HL-60/S4 treated with retinoic acid at 250 ng/mL for 4 days and 3 days (cell line): ENCODE data around the gene BATF3.

Source experiments
- in situ Hi-C: fragments of 300-500 bp; cut with MboI; formaldehyde crosslinking; loops from 2 replicates; pipeline ENCODE4 v1.7.0; 2022; ENCODE audit warnings: low sequenced_read_pairs

The BATF3 gene

DNA sequence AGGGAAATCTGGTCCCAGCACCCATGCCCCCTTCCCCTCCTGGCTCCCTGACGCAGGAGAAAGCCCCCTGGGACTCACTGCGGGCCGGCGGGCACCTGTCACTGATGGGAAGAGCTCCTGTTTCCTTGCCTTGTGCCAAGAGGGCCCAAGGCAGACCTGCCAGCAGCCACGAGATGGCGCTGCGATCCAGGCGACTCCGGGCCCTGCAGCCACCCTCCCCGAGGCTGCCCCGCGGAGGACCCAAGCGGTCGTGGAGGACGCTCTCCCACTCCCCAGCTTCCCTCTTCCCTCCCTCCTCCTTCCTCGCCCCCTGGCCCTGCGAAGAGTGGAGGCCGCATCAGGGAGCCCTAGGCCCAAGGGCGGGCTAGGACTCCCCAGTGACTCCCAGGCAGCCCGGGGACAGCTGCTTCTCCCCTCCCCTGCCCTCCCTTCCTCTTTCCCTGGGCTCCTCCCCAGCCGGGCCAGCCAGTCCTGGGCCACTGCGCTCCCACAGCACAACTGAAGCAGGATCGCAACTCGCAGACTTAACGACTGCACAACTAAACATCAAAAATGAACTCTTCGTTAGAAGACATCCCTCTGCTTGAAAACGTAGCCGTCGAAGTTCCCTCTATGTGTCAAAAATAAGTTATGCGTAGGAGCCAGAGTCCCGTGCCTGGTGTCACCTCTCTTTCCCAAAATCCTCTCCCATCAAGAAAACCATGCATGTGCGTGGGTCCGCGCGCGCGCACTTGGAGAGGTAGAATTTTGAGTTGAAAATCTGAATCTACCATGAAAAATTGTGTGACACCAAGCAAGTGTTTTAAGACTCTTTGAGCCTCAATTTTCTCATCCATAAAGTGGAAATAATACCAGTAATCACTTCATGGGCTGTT, 34.2 kb downstream of the BATF3 start:
- in situ Hi-C loops: loop anchor here (25.0 kb wide), 1 partner anchor 322 kb away; no protein-coding TSS in a partner anchor

DNA sequence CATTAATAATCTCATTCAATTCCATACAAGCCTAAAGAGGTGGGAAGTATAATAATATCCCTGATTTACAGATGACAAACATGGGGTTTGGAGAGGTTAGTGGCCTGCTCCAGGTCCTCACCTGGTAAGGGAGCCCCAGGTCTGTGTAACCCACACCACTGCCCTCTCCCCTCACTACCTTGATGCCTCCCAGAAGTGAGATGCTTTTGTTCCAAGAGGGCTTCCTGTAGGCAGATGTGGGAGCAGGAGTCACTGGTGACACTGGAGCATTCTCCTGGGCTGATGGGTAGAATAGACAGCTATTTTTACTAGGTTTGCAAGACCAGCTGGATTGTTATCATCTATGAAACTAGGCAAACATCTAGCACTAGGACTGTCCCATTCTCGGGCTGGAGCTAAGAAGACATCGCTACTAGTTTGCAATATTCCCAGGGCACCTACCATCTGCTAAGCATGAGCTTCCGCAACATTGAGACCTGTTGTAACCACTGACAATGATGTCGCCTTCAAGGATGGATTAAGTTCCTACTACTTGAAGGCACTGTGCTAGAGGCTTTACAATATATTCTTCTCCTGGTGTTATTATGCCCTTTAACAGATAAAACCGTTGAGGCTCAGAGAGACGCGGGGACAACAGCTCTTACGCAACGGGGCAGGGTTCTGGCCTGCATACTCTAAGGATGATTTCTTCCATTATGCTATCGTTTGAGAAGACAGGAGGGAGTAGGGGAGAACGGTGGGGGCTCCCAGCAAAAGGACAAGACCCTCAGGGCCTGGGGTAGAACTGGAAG, 35.0 kb downstream of the BATF3 start:
- in situ Hi-C loops: loop anchor here (25.0 kb wide), 1 partner anchor 323 kb away; no protein-coding TSS in a partner anchor

DNA sequence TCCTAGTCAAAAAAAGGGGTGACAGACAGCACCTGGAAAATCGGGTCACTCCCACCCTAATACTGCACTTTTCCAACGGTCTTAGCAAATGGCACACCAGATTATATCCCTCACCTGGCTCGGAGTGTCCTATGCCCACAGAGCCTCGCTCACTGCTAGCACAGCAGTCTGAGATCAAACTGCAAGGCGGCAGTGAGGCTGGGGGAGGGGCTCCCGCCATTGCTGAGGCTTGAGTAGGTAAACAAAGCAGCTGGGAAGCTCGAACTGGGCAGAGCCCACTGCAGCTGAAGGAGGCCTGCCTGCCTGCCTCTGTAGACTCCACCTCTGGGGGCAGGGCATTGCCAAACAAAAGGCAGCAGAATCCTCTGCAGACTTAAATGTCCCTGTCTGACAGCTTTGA, 41.4 kb downstream of the BATF3 start:
- in situ Hi-C loops: loop anchor here (25.0 kb wide), 1 partner anchor 329 kb away; no protein-coding TSS in a partner anchor

DNA sequence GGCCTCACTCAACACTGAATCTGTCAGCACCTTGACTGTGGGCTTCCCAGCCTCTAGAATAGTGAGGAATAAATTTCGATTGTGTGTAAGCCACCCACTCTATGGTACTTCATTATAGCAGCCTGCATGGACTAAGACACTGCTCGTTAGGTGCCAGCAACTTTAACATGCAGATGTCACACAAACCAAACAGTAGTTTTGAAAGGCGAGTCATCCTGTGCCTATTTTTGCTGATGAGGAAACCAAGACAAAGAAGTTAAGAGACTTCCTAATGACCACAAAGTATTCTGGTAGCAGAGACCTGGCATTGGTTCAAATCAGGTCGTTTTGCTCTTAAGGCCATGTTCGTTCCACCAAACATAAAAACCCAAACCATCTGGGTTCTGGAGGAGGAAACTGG, 42.9 kb downstream of the BATF3 start:
- in situ Hi-C loops: loop anchor here (25.0 kb wide), 1 partner anchor 331 kb away; no protein-coding TSS in a partner anchor

DNA sequence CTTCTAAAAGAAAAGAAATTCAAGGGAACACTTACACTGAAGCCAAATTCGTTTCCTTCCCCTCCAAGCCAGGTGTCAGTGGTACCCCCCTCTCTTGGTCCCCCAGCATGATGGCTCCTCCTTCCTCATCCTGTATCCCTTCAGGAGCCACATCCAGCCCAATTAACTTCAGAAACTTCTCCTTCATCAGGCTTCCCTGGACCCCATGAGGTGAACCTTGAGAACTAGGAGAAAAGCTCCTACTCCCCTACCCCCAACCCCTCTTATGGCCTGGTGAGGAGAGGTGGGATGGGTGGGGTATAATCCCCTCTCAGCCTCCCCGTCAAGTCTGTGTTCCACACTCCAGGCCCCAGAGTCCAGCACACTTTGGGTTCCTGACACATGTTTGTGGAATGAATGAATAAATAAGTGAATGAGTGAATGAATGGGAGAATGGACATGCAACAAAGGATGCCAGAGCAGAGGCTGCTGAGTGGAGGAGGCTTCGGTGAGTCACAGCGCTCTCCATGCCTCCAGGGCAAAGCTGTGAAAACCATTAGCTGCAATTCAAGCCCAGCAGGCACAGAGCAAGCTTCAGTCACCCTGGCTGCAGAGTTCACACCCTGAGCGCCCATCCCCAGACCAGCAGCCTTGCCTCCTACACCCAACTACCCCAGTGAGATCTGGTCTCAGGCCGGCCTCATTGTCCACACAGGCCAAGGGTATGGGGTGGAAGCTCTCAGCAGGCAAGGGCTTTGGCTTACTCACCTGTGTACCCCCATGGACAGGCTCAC, 43.8 kb downstream of the BATF3 start:
- in situ Hi-C loops: loop anchor here (25.0 kb wide), 1 partner anchor 331 kb away; no protein-coding TSS in a partner anchor

DNA sequence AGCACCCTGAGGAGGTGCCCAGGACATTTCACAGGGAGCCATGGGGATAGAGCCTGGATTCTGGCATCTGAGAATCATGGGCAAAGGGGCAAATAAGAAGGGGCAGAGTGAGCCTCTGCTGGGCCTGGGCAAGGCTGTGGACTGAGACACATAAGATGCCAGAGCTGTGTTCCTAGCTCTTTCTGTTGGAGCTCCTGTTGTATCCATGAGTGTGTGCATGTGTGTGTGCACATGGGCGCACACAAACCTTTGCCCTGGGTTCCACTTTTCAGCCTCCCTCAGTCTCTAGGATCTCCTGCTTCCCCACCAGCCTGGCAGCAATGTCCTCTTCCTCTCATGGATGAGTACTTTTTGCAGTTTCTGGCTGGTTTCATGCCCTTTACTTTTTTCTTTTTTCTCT, 47.0 kb downstream of the BATF3 start:
- in situ Hi-C loops: loop anchor here (25.0 kb wide), 1 partner anchor 335 kb away; no protein-coding TSS in a partner anchor

DNA sequence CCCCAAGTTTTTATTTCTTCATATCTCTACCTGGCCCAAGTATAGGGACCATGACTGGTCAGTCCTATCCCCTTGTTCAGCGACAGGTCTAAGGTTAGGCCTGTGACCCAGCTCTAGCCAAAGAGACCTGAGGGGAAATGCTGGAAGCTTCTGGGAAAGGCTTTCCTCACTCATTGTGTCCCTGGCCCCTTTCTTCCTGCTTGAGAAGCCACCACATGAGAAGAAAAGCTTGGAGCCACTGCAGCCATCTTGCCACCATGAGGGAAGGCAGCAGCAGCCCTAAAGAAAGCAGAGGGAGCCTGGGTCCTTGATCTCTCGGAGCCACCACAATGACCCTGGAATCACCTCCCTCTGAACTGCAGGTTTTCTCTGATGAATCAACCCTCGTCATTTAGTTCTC, 47.7 kb downstream of the BATF3 start:
- in situ Hi-C loops: loop anchor here (25.0 kb wide), 1 partner anchor 335 kb away; no protein-coding TSS in a partner anchor

DNA sequence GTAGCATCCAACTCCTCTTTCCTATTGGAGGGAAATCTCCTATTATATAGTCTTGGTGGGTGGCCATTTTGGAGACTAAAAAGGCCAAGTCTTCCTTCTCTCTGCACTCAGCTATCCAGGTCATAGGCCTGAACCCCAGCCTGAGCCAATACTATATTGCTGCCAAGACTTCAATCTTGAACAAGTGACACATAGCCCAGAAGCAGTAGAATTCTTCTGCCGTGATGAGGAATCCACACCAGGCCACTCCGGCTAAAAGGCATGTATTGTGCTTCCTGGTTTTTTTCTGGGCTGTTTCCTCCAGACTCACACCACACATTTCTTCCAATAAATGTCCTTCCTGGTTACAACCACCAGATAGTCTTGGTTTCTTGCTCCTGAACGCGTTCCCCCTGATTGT, 48.1 kb downstream of the BATF3 start:
- in situ Hi-C loops: loop anchor here (25.0 kb wide), 1 partner anchor 336 kb away; no protein-coding TSS in a partner anchor

DNA sequence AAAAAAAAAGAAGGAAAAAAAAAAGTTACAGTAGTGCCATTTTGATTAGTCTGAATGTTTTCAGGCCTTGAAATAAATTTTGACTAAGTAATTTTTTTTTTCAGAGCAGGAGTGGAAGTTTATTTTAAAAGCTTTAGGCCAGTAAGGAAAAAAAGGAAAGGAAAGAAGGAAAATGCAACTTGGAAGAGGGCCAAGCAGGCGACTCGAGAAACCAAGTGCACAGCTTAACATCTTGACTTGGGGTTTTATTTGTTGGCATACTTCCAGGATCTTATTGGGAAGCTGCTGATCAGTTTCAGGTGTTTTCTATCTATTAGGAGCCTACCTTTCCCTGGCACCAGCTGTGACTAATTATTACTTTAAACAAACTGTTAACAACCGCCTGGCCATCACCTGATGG, 49.4 kb downstream of the BATF3 start:
- in situ Hi-C loops: loop anchor here (25.0 kb wide), 1 partner anchor 337 kb away; no protein-coding TSS in a partner anchor

DNA sequence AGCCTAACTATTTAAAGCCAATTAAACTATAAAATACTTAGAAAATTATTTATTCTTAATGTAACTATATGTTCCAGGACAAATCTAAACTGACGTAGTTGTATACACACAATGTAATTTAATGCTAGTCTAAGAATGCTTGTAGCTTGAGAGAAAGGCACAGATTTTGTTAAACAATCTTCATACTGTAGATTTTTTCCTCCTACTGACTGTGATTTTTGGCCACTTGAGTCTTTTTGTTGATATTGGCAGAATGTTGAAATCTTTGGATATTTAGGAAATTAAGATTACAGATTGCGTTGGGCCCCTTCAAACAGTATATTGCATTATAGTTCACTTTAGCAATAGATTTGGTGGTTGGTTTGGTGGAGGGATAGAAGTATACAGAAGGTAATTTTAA, 50.6 kb downstream of the BATF3 start:
- in situ Hi-C loops: no loop called here

DNA sequence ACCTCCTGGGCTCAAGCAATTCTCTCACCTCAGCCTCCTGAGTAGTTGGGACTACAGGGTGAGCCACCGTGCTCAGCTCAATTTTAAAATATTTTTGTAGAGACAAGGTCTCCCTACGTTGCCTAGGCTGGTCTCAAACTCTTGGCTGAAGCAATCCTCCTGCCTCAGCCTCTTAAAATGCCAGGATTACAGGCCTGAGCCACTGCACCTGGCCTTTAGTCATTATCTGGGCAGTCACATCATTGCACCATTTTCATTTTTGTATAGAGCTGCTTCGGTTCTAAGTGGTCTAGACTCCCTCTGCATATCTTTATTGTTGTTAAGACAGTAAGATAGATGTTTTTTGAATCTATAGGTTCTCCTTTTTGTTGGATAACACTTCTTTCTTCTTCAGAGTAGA, 51.2 kb downstream of the BATF3 start:
- in situ Hi-C loops: no loop called here

DNA sequence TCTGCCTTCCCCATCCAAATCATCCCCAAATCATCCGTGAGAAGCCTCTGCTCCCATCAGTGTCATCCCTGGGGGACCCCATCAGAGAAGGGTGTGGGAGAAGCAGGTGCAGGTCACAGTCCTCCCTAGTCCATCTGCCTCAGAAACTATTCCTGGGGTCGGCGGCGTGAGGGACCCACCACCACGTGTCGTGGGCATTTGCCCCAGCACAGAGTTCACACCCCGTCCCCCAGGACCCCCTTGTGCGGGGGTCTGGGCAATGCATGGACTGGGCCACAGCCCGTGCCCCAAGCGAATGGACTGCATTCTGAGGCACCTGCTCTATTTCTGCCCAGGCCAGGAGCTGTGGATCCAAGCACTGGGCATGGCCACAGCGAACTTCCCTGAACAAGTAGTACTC, 52.6 kb downstream of the BATF3 start:
- in situ Hi-C loops: no loop called here

DNA sequence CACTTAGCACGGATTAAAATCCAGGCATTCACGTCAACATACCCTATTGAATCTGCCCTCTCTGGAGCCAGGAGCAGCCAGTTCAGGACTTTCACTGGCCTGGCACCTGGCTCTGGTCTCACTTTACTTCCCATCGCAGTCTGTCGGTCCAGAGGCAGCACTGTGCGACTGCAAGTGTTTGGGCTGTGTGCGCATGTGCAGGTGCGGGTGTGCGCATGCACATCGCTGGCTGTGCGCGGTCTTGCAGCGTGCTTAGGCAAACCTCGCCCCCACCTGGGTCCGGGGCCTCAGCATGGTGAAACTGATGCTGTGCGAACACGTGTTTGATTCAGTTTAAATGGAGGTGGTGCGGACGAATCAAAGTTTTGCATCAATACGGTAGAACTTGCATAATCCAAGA, 53.1 kb downstream of the BATF3 start:
- in situ Hi-C loops: no loop called here

DNA sequence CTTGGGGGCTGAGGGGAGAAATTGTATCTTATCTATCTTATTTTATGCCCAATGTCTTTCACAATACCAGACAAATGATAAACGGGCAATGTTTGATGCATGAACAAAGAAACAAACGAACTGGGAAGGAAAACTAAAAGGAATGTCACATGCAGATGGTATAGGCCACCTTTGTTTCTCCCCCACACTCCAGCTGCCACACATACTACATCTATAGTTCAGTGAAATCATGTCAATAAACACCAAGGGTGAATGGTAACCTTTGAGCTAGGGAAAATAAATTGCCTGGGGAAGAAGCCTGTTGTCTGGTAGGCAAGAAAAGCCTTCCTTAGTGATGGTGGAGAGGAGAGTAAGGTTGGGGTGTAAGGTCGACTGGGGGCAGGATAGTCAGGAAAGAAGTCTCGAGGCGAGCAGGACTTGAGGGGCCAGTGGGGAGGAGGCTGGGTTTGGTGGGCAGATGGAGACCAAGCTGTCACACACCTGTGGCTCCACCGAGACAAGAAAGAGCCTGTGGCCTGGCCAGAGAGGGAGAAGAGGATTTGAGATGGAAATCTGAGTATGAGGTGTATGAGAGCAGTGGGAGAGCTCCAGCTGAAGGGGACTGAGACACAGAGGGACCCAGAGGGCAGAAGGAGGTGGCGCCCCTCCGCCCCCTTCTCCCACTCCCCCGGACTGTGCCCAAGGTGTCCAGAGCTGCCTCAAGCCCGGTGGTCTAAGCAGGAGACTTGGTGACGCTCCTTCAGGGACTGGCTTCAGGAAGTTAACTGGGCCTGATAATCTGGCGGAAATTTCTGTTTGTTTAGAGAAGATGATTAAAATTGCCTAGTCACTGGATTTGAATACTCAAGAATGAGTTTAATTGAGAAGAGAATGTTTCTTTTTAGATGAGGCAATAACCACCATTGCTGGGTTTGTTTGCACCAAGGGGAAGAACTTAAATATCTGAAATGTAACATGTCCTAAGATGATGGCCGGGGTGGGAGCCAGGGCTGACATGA, 53.8 kb downstream of the BATF3 start:
- in situ Hi-C loops: no loop called here

DNA sequence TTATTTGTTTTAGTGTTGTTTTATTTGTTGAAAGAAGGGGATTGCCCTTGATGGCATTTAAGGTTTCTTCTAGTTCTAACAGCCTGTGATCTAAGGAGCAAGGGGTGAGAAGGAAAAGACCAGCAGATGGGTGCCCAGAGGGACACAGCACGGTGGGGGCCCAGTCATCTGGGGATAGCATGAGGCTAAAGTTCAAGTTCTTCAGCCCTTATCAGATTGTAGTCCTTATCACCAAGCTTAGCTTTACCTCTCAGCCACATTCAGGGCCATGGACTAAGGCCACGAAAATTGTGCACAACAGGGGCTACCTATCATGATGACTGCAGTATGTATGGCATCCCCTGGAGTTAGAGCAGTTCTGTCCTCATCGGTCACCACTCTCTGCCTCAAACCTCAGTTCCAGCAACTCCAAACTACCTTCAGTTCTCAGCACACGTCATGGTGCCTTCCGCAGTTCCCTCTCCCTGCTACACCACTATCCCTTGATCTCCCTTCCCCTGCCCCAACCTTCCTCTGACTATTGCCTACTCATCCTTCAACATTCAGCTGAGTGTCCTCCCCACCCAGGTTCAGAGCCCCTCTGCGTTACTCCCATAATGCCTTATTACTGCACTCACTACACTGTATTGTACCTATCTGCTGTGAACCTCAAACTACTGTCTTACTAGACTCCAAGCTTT, 54.6 kb downstream of the BATF3 start:
- in situ Hi-C loops: no loop called here

DNA sequence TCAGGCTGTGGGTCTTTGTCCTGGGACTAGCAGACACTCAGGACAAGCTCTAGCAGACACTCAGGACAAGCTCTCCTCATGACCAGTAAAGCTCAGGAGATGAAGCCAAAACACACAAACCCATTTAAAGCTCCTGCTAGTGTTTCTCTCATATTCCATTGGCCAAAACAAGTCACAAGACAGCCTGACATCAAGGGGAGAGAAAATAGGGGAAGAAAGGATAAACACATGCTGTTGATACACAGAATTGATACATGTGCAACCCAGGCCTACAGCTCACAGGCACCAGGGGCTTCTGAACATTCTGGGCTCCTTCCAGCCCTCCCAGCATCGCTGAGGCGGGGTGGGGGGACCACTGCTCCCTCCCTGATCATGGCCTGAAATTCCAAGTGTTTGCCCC, 55.8 kb downstream of the BATF3 start:
- in situ Hi-C loops: no loop called here

DNA sequence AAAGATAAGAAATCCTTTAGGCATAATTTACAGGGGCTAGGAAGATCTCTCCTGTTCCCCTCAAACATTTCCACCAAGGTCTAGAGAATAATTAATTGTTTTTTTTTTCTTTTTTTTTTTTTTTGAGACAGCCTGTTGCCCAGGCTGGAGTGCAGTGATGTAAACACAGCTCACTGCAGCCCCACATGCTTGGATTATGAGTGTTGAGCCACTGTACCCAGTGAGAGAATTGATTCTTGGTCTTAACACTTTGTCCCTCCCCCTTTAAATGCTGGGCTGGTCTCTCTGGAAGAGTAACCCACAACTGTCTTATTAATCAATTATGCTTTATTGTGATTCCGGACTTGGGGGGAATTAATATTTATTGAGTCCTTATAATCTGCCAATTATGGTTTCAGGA, 57.7 kb downstream of the BATF3 start:
- in situ Hi-C loops: no loop called here

DNA sequence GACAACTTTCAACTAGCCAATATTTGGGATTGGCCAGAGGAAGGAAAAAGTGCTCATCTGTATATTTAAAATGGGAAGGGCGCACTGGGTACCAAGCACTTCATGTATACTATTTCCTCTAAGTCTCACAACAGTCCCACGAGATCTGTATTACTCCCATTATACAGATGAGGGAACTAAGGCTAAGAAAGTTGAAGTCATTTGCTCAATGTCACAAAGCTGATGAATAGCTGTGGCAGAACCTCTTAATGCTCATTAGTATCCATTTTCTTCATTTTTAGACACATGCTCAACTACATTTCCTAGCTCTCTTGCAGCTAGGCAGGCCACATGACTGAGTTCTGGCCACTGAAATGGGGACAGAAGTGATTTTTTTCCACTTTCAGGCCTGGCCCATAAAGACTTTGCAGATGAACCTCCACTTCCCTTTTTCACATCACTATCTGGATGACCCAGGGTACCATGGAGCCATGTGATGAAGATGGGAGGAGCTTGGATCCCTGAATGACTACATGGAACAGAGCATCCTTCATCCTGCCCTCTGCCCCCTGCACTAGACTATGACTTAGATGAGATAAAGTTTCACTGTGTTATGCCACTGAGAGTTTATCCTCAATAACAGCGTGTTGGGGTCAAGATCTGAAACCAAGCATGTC, 59.3 kb downstream of the BATF3 start:
- in situ Hi-C loops: no loop called here
